Measurements from ENCODE around the gene RRP1. TPM values are rescaled to one million over a fixed set of nuclear protein-coding genes. Genes with fewer than 3 reads are reported as not detected.
A peak's percentile ranks its signal among the peaks of the same experiment; 100 is the strongest.

The RRP1 gene
- total RNA-seq, 1 experiment from 2014 or later, result 76.4 TPM

DNA sequence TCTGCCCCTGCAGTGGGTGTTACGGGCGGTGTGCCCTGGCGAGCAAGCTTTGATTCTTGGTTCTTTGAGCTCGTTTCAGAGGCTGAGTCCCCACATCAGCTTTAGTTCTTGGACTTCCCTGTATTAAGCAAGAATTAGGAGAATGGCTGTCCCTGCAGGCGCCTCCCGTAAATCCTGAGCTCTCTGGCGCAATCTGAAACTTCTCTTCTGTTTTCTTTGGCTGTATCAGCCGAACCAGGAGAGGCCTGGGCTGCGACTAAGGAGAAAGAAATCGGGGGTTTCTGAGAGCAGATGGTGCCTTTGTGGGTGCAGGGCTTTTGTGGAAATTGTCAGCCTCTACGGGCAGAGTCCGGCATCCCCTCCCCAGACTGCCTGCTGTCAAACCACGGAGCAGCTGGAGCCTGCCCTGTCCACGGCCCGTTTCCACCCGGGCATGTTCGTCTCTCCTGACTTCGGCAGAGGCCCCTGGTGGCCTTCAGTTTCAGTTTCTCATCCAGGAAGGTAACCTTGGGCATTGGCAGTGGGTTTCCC is 31.2 kb upstream of the RRP1 start:
- Histone ChIP-seq H3K27ac (ENCODE audit: low read length) (no peak overlapping the region), H3K36me3 (ENCODE audit: low read depth, low read length) (peaks cover 87% of the 10 kb centered on the region), H4K20me1 (ENCODE audit: low read length) (no peaks in the 10 kb centered on the region), H3K79me2 (ENCODE audit: low read length) (no peaks in the 10 kb centered on the region), H3K9ac (ENCODE audit: low read length) (no peak overlapping the region), H3K9me2 (replicated peaks; ENCODE audit: low read length) (no peaks in the 10 kb centered on the region), H3K4me1 (ENCODE audit: insufficient read depth, low read length) (no peaks in the 10 kb centered on the region), H2AFZ (ENCODE audit: low read length) (no peak overlapping the region), H3K4me3 (ENCODE audit: low read length) (no peak overlapping the region), H3F3A (ENCODE audit: low read length, unreplicated experiment) (no peaks in the 10 kb centered on the region), H3K9me3 (ENCODE audit: low read length) (no peaks in the 10 kb centered on the region), H3K27me3 (ENCODE audit: low read length) (no peaks in the 10 kb centered on the region), H3K4me2 (ENCODE audit: low read length) (no peak overlapping the region)
- no peak for DNase-seq
- ATAC-seq, result no peak
- TSS peak; percentile 7 for BruUV-seq (replicated peaks)
- ChIA-PET POLR2A (ENCODE audit: unreplicated experiment) (no interaction called here), CTCF (no interaction called here)
- intact Hi-C loops (cut with micrococcal nuclease), result no loop called here
- no peak for TF ChIP-seq EZH2phosphoT487 (IDR thresholded peaks at IDR 0.05; ENCODE audit: borderline replicate concordance, low read length)
- no peak for TF ChIP-seq EZH2 (IDR thresholded peaks at IDR 0.05; ENCODE audit: low read length, unreplicated experiment)
- no peak for TF ChIP-seq CTCF (conservative IDR thresholded peaks at IDR 0.05; ENCODE audit: low read depth, low read length)

- Histone ChIP-seq H3K27ac (ENCODE audit: low read length) (no peak overlapping the region), H3K36me3 (ENCODE audit: low read depth, low read length) (peaks cover 83% of the 10 kb centered on the region), H3K9me3 (ENCODE audit: low read length) (no peaks in the 10 kb centered on the region), H3K4me3 (ENCODE audit: low read length) (no peak overlapping the region), H3K9me2 (replicated peaks; ENCODE audit: low read length) (no peaks in the 10 kb centered on the region), H3K27me3 (ENCODE audit: low read length) (no peaks in the 10 kb centered on the region), H4K20me1 (ENCODE audit: low read length) (no peaks in the 10 kb centered on the region), H3K79me2 (ENCODE audit: low read length) (no peaks in the 10 kb centered on the region), H3K9ac (ENCODE audit: low read length) (no peak overlapping the region), H3F3A (ENCODE audit: low read length, unreplicated experiment) (no peaks in the 10 kb centered on the region), H3K4me1 (ENCODE audit: insufficient read depth, low read length) (no peaks in the 10 kb centered on the region), H3K4me2 (ENCODE audit: low read length) (no peak overlapping the region), H2AFZ (ENCODE audit: low read length) (no peak overlapping the region)
- ATAC-seq, result no peak
- POLR2A ChIA-PET (ENCODE audit: unreplicated experiment), result no interaction called here
- no peak for DNase-seq
- intact Hi-C loops (cut with micrococcal nuclease), result no loop called here
- TF ChIP-seq EZH2 (IDR thresholded peaks at IDR 0.05; ENCODE audit: low read length, unreplicated experiment) (no peak), CTCF (conservative IDR thresholded peaks at IDR 0.05; ENCODE audit: low read depth, low read length) (no peak), EZH2phosphoT487 (IDR thresholded peaks at IDR 0.05; ENCODE audit: borderline replicate concordance, low read length) (no peak)
- BruUV-seq (replicated peaks), result no TSS peak
- CTCF ChIA-PET, result no interaction called here
Measured at GRCh38 chr21:43758811-43759210, 30.6 kb upstream of the RRP1 start.

DNA sequence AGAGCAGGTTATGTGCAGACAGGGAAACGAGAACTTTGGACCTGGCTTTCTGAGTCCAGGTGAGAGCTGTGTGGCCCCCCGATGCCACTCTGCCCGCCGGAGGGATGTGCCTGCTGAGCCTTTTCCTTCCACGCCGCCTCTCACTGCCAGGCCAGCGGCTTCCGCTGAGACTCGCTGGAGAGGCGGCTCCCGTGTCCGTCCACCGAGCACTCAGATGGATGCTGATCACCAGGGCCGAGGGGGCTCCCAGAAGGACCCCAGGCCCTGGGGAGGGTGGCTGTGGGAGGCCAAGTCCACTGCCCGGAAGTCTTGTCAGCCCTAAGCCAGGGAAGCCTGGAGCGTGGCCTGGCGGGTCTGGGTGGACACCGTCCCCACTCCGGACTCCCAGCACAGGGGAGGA is 29.7 kb upstream of the RRP1 start:
- H3K4me3 ChIP-seq (ENCODE audit: low read length), result no peak overlapping the region
- peaks cover 3% of the 10 kb centered on the region; the same call in 1 of the 2 replicates for H3K4me1 ChIP-seq (ENCODE audit: insufficient read depth, low read length)
- DNase-seq (no peak), ATAC-seq (no peak)
- CTCF ChIA-PET, result no interaction called here
- no peaks in the 10 kb centered on the region for H4K20me1 ChIP-seq (ENCODE audit: low read length)
- no peaks in the 10 kb centered on the region for H3K9me3 ChIP-seq (ENCODE audit: low read length)
- no peak overlapping the region for H3K4me2 ChIP-seq (ENCODE audit: low read length)
- no TSS peak for BruUV-seq (replicated peaks)
- intact Hi-C loops (cut with micrococcal nuclease), result no loop called here
- no peaks in the 10 kb centered on the region for H3K9me2 ChIP-seq (replicated peaks; ENCODE audit: low read length)
- H3K36me3 ChIP-seq (ENCODE audit: low read depth, low read length), result peaks cover 76% of the 10 kb centered on the region
- no peak overlapping the region for H3K9ac ChIP-seq (ENCODE audit: low read length)
- TF ChIP-seq CTCF (conservative IDR thresholded peaks at IDR 0.05; ENCODE audit: low read depth, low read length) (no peak), EZH2phosphoT487 (IDR thresholded peaks at IDR 0.05; ENCODE audit: borderline replicate concordance, low read length) (no peak), EZH2 (IDR thresholded peaks at IDR 0.05; ENCODE audit: low read length, unreplicated experiment) (no peak)
- no peaks in the 10 kb centered on the region for H3K27me3 ChIP-seq (ENCODE audit: low read length)
- H2AFZ ChIP-seq (ENCODE audit: low read length), result no peak overlapping the region
- no peaks in the 10 kb centered on the region for H3F3A ChIP-seq (ENCODE audit: low read length, unreplicated experiment)
- H3K79me2 ChIP-seq (ENCODE audit: low read length), result no peaks in the 10 kb centered on the region
- H3K27ac ChIP-seq (ENCODE audit: low read length), result no peak overlapping the region
- POLR2A ChIA-PET (ENCODE audit: unreplicated experiment), result no interaction called here
